ENCODE measurements around the gene EPO. TPM values are rescaled to one million over a fixed set of nuclear protein-coding genes. Genes with fewer than 3 reads are reported as not detected.
A peak's percentile ranks its signal among the peaks of the same experiment; 100 is the strongest.

EPO gene
- total RNA-seq, result not detected
- long read RNA-seq, result 0 reads

DNA sequence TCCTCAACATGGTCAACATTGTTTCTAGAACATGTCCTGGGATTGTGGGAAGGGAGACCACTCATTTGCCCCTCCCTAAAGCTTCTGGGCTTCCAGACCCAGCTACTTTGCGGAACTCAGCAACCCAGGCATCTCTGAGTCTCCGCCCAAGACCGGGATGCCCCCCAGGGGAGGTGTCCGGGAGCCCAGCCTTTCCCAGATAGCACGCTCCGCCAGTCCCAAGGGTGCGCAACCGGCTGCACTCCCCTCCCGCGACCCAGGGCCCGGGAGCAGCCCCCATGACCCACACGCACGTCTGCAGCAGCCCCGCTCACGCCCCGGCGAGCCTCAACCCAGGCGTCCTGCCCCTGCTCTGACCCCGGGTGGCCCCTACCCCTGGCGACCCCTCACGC lies at the start of gene EPO:
Gene EPO (plus strand): TSS at position 190 of the 392 bp plus-strand sequence. CDS start 513 bp downstream, outside the sequence.
- intact Hi-C loops (cut with DNase I), result loop anchor here in 1 of 2 donors (5.0 kb wide), 1 partner anchor 137 kb away; no protein-coding TSS in a partner anchor
- ATAC-seq, result no peak
- no peak for DNase-seq

DNA sequence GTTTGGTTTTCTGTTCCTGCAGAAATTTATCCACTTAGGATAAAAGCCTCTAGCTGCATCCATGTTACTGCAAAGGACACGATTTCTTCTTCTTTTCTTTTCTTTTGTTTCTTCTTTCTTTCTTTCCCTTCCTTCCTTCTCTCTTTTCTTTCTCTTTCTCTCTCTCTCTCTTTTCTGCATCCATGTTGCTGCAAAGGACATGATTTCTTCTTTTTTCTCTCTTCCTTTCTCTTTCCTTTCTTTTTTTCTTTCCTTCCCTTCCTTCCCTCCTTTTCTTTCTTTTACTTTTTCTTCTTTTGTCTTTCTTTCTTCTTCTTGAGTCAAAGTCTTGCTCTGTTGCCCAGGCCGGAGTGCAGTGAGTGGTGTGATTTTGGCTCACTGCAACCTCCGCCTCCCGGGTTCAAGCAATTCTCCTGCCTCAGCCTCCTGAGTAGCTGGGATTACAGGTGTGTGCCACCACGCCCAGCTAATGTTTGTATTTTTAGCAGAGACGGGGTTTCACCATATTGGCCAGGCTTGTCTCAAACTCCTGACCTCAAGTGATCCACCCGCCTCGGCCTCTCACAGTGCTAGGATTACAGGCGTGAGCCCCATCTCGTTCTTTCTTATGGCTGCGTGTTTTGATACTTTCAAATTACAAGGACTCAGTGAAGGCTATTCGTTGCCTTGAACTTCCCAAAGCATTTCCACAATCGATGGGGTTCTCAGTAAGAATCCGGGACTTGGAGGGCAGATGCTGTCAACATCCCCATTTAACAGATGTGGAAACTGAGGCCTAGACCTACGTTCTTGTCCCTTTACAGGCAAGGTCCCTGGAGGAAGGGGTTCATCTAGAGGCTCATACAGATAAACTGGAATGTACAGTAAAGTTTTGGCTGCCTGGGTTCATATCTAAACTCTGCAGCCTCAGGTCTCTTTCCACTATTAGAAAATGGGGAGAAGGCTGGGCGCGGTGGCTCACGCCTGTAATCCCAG lies 48.6 kb upstream of the EPO start:
- no peak for DNase-seq
- ATAC-seq, result no peak
- intact Hi-C loops (cut with DNase I), result no loop called here

DNA sequence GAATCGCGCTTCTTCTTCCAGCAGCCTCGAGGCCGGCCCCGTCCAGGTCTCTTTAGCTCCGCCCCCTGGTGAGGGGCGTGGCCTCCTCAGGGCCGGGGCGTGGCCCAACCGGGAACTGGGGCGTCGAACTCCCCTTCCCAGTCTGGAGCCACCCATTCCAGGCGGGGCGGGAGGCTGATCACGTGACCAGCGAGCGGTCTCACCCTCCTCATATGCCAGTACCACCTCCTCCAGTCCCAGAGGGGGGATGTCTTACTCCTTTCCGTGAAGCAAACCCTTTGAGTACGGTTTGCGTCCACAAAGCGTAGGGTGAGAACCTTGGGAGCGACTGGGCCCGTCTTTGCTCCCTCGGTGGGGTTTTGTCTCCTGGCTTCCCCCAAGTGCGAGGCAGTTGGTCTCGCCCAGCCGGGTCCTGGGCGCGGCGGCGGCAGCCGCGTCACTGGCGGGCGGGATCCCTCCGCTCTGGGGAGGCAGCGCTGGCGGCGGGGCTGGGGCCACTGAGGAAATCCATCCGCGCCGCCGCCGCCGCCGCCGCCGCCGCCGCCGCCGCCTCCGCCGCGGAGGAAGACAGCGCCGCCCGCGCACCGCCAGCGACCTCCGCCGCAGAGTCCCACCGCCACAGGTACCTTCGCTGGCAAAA lies 46.8 kb upstream of the EPO start, which contains the start of gene GNB2:
Gene GNB2 (plus strand): TSS at position 439 of the 640 bp plus-strand sequence. CDS start 2,526 bp downstream, outside the sequence.
- ATAC-seq (peak; percentile 87 to 89), DNase-seq (peak; percentile 99)
- intact Hi-C loops (cut with DNase I), result no loop called here

DNA sequence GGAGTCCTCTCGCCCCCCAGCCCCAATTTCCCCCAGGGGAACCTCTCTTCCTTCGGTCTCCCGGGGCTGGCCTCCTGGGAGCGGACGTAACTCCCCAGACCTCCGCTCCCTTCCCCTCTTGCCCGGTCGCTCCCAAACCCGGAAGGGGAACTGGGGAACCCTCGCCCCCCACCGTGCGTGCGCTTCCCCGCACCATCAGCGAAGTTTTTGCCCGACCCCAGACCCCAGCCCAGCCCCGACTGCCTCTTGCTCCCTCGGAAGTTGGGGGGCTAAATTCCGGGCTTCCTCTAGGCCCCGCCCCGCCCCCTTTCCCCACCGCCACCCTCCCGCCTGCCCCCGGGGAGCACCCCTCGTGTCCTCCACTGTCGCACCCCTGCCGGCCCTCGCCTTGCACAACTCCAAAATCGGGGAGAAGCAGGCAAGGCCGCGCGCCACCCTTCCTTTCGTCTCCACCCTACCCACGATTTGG lies 46.3 kb upstream of the EPO start:
- ATAC-seq, result peak in 1 of 2 donors; percentile 2
- DNase-seq, result peak; percentile 58
- intact Hi-C loops (cut with DNase I), result no loop called here

DNA sequence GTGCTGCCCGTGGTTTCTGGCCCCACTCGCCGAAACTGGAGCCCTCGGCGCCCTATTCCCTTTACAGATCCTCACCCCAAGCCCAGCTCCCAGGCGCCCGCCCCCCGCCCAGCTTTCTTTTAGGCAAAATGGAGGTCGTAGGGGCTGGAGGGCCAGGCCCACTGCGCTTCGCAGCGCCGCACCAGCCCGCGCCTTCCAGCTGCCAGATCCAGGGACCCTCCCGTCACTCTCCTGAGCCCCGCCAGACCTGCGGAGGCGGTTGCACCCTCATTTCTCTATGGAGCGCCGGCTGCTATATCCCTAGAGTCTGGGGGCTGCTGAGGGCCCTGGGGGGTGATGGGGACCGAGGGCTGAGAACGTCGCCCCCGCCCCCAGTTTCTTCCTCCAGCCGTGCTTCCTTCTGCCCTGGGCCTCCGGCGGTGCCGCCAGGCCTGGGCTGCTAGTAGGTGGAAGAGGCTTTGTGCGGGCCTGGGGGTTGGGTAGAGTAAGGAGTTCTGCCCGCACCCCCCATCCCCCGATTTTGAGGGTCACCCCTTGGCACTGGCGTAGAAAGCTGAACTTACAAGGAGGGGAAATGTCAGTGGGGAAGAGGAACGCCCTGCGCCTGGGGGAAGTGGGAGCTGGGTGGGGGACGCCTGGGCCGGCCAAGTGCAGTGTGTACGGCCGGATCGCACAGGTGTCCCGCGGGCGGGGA lies 45.7 kb upstream of the EPO start:
- intact Hi-C loops (cut with DNase I), result loop anchor here in 1 of 2 donors (5.0 kb wide), 1 partner anchor 62 kb away; the partner anchor contains the start of gene MOSPD3
- peak; percentile 41 for DNase-seq
- peak in 1 of 2 donors; percentile 1 for ATAC-seq

DNA sequence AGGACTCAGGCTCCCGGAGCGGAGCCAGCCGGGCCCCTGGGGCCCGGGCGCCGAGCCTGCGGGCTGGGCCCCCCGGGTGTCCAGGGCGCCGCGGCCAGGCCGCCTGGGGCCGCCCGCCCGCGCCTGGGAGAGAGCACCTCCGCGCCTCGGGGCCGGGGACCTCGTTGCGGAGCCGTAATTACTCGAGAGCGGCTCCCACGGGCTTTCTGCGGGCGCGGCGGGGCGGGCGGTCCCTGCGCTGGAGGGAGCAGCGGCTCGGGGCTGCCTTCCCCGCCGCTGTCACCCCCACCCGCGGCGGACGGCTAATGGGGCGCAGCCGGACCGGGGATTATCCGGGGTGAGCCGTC lies 45.2 kb upstream of the EPO start:
- ATAC-seq (peak in 1 of 2 donors; percentile 0), DNase-seq (peak; percentile 34)
- intact Hi-C loops (cut with DNase I), result loop anchor here in 1 of 2 donors (5.0 kb wide), 1 partner anchor 63 kb away; the partner anchor contains the start of gene MOSPD3

DNA sequence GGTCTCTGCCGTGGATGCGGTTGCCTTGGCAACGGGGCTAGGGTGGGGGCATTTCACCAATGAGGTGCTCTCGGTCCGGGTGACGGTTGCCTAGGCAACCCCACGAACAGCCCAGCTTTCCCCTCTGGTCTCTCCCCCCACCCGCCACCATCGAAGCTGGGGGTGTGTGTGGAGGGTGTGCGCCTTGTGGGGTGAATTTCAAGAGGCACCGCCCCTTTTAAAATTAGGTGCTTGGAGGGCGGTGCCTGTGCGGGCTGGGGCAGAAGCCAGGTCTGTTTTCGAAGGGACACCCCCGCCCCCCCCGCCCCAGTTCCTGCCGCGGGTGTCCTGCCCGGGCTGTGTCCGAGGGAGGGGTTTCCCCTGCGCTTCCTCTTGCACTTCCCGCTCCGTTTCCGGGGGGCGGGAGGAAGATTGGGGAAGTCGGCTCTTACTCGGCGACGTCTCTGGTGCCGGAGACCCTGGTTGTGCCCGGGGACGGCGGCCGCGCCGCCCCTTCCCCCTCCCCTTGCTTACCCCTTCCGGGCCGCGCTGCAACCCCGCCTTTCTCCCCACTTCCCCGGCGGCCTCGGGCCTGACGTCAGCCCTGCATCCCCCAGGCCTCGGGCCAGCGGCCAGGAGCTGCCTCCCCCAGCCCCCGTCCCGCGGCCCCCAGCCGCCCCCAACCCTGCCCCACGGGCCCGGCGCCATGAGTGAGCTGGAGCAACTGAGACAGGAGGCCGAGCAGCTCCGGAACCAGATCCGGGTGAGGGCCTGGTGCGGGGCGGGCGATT lies 44.5 kb upstream of the EPO start:
- peak; percentile 20 to 37 for ATAC-seq
- intact Hi-C loops (cut with DNase I), result loop anchor here in 1 of 2 donors (5.0 kb wide), 1 partner anchor 63 kb away; the partner anchor contains the start of gene MOSPD3
- DNase-seq, result peak; percentile 88

DNA sequence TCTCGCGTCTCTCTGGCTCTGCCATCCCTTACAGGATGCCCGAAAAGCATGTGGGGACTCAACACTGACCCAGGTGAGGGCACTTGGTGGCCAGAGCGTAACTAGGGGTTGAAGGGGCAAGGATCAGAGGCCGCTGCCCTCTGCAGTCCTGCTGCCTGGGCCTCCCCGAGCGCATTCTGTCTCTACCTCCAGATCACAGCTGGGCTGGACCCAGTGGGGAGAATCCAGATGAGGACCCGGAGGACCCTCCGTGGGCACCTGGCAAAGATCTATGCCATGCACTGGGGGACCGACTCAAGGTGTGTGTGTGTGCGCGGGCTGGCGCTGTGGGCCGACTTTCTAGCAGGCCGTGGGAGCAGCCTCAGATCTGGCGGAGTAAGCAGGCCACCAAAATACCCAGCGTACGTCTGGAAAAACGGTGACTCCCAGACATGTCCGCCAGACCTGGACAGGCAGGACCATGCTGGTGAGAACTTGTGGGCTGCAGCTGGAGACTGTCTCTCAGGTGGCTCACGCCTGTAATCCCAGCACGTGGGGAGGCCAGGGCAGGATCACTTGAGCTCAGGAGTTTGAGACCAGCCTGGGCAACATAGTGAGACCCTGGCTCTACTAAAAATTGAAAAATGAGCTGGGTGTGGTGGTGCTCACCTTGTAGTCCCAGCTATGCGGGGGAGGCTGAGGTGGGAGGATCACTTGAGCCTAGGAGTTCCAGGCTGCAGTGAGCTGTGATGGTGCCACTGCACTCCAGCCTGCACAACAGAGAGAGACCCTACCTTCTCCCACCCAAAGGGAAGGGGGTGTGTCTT lies 43.6 kb upstream of the EPO start:
- ATAC-seq (no peak), DNase-seq (peak; percentile 27)
- intact Hi-C loops (cut with DNase I), result loop anchor here in 1 of 2 donors (5.0 kb wide), 1 partner anchor 64 kb away; the partner anchor contains the start of gene MOSPD3

DNA sequence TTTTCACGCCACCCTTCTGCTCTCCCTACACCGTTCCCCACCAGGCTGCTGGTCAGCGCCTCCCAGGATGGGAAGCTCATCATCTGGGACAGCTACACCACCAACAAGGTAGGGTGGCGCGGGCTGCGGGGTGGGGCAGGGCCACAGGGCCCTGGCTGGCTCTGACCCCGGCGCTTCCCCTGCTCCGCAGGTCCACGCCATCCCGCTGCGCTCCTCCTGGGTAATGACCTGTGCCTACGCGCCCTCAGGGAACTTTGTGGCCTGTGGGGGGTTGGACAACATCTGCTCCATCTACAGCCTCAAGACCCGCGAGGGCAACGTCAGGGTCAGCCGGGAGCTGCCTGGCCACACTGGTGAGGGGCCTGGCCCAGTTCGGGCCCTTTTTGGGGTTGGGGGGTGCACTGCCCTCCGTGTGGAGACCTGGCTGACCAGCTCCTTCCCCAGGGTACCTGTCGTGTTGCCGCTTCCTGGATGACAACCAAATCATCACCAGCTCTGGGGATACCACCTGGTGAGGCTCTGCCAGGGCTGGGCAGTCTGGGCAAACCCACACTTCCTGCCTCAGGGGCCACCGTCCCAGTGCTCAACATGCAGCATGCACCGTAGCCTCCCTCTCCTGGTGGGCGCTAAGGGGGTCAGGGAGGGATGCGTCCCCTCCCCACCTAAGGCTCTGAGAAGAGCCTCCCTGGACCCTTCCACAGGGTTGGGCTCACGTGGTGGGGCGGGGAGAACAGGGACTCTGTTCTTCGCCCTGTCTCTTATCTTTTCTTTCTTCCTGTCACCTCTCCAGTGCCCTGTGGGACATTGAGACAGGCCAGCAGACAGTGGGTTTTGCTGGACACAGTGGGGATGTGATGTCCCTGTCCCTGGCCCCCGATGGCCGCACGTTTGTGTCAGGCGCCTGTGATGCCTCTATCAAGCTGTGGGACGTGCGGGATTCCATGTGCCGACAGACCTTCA lies 42.7 kb upstream of the EPO start:
- ATAC-seq, result no peak
- peak; percentile 26 for DNase-seq
- intact Hi-C loops (cut with DNase I), result loop anchor here in 1 of 2 donors (5.0 kb wide), 1 partner anchor 65 kb away; the partner anchor contains the start of gene MOSPD3

DNA sequence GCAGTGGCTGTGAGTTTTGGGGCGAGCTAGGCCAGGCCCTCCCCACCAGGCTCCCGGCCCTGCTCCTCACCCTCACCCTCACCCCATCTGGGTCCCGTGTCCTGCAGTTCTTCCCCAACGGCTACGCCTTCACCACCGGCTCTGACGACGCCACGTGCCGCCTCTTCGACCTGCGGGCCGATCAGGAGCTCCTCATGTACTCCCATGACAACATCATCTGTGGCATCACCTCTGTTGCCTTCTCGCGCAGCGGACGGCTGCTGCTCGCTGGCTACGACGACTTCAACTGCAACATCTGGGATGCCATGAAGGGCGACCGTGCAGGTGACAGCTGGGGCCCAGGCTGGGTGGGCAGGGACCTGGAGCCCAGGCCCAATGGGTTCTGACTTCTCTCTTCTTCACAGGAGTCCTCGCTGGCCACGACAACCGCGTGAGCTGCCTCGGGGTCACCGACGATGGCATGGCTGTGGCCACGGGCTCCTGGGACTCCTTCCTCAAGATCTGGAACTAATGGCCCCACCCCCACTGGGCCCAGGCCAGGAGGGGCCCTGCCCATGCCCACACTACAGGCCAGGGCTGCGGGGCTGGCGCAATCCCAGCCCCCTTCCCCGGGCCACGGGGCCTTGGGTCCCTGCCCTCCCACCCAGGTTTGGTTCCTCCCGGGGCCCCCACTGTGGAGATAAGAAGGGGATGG lies 41.8 kb upstream of the EPO start:
- ATAC-seq (no peak), DNase-seq (peak; percentile 37)
- intact Hi-C loops (cut with DNase I), result loop anchor here in 1 of 2 donors (5.0 kb wide), 1 partner anchor 66 kb away; the partner anchor contains the start of gene MOSPD3

DNA sequence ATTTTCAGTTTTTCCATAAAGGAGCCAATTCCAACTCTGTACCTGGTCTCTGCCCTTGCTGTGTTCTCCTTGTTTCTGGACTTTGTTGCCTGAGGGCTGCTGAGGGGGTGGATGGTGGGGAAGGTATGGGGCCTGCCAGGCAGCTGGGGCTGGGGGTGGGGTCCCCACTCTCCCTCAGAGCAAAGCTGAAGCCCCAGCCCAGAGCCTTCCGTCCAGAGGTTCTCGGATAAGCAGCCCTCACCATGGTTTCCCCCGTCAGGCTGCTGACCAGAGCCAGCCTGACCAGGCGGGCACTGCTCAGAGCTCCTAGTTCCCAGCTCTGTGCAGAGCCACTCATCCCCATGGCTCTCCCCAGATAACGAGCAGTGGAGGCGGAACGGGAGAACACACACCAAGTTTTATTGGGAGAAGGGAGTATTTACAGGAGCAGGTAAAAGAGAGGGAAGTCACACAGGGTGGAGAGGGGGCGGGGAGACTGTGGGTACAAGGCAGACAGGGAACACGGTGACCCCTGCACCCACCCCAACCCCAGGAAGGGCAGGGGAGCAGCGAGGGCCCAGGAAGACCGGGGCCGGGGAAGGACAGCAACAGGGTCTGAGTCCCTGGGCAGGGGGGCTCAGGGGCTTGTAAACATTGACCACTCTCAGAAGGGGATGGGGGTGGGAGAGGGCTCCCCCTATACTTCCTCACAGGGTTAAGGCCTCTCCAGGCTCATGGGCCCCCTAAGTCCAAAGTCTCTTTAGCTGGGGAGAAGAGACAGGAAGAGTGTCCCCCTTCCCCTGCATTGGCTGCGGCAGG lies 40.9 kb upstream of the EPO start:
- intact Hi-C loops (cut with DNase I), result loop anchor here in 1 of 2 donors (5.0 kb wide), 1 partner anchor 67 kb away; the partner anchor contains the start of gene MOSPD3
- no peak for ATAC-seq
- DNase-seq, result no peak

DNA sequence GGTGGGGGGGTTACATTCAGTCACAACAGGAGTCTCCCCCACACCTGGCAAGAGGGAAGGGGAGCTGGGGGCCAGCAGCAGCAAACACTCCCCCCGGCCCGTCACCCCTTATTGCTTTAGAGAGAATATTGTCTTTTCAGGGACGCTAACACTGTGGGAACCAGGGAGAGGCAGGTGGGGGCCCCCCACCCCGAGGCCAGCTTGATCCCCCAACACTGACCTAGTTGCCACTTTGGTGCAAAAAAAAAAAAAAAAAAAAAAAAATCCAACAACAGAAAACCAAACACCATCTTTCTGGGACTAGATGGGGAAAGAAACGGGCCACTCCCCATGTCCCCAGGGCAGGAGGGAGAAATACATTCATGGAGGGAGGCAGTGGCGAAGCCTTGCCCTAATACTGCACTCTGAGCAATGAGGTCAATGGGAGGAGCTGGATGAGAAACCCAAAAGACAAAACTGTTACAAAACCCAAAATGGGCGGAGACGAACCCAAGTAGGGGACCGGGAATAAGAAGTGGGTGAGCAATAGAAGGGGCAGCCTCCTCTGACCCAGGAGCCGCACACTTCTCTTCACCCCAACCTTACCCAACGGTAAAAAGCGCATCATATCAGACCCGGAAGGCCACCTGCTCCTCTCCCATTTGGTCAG lies 40.2 kb upstream of the EPO start:
- DNase-seq, result peak; percentile 65
- intact Hi-C loops (cut with DNase I), result loop anchor here (5.0 to 10.0 kb wide), 3 partner anchors 68 to 105 kb away; partner anchors contain the start of genes MOSPD3 (in 1 of the 2), PCOLCE (in 1 of the 2) and SAP25 (in 1 of the 2)
- peak; percentile 5 to 10 for ATAC-seq

DNA sequence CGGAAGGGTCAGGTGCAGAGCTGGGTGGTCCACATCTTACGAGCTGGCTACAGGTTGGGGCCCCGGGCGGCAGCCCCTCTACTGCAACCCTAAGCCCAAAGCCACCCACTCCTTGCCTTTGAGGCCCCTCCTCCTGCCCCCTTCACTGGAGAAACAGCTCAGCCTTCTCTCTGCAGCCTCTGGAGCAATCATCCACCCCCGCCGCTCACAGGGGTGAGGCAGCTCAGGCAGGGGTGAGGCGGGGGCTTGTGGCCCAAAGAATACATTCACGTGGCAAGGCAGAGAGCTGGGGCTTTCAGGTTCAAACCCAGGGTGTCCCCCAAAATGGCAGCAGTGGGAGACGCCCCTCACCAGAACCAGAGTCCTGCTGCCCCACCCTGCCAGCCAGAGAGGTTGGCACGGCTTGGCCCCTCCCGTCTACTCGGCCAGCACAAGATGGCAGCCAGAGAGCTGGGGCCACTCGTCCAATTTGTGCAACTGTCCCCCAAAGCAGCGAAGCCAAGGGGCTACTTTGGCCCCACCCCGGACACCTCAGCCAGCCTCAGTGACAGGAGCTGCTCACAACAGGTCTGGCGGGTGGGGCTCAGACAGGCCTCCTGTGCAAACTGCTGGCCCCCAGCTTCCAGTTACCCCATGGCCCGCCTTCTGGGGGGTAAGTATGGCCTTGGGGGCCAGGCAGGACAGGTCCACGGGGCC lies 39.5 kb upstream of the EPO start:
- intact Hi-C loops (cut with DNase I), result loop anchor here in 1 of 2 donors (10.0 kb wide), 2 partner anchors 76 to 106 kb away; partner anchors contain the start of genes PCOLCE and SAP25
- peak; percentile 31 for DNase-seq
- no peak for ATAC-seq
